Stomach (tissue), 4 donors: ENCODE measurements around the gene FCHSD2.

ENCODE experiments used
- POLR2A ChIP-seq, 4 donors: fragments of 450-650 bp; IDR thresholded peaks; one replicate each; pipeline ENCODE4 v1.6.1; 2016; ENCODE audit warnings: antibody characterized with exemption in 4 of 4, control low read depth in 2 of 4, mild to moderate bottlenecking in 1 of 4, moderate library complexity in 1 of 4
- POLR2AphosphoS5 ChIP-seq, 3 donors: sonication (generic); formaldehyde crosslinking; IDR thresholded peaks; one replicate each; pipeline ENCODE4 v1.6.1; 2016; ENCODE audit warnings: antibody characterized with exemption in 3 of 3
- TF ChIP-seq, protein P1 (sequence below), 7 experiments: fragments of 450-650 bp in 4 of 7; fragments of 200-600 bp in 3 of 7; sonication (generic) in 3 of 7; IDR thresholded peaks; one replicate each; pipeline ENCODE4 v1.5.1; 2016 to 2019; ENCODE audit warnings: antibody characterized with exemption in 7 of 7, control low read depth in 2 of 7, mild to moderate bottlenecking in 1 of 7

DNA sequence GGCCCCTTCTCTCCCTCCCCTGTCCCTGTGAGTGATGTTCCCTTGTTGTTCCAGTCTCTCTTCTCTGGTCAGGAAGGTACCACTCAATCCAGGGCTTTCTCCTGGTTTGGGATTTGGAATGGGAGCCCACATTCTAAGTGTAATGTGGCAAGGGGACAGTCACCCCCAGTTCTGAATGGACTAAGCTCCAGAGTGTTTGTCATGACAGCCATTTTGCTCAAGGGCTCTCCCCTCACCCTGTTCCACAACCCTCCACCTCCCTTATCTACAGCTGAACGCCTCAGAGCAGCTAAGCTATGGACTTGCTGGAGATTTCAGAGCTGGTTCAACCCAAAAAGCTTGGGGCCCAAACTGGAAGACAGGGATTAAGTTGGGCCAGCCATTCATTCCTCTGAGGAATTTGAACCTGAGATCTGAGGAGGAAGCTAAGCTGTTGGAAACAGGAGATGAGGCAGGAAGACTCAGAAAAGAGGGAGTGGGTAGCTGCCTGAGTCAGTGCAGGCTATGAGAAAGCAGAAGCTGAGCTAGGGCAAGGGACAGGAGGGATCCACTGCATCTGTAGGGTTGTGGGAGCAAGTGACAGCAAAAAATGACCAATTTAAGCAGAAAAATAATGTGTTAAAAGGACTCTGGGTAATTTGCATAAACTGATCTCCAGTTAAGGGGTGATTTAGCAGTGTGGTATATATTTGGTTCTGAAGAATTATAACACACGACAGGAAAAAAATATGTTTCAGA, 22.9 kb upstream of the FCHSD2 start:
- TF ChIP-seq, protein P1, sequence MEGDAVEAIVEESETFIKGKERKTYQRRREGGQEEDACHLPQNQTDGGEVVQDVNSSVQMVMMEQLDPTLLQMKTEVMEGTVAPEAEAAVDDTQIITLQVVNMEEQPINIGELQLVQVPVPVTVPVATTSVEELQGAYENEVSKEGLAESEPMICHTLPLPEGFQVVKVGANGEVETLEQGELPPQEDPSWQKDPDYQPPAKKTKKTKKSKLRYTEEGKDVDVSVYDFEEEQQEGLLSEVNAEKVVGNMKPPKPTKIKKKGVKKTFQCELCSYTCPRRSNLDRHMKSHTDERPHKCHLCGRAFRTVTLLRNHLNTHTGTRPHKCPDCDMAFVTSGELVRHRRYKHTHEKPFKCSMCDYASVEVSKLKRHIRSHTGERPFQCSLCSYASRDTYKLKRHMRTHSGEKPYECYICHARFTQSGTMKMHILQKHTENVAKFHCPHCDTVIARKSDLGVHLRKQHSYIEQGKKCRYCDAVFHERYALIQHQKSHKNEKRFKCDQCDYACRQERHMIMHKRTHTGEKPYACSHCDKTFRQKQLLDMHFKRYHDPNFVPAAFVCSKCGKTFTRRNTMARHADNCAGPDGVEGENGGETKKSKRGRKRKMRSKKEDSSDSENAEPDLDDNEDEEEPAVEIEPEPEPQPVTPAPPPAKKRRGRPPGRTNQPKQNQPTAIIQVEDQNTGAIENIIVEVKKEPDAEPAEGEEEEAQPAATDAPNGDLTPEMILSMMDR (IDR thresholded peaks at IDR 0.05): no peak
- no peak for TF ChIP-seq POLR2A (IDR thresholded peaks at IDR 0.05)
- TF ChIP-seq POLR2AphosphoS5 (IDR thresholded peaks at IDR 0.05): no peak
